Dendritic cell treated with granulocyte-macrophage colony-stimulating factor and Interleukin-4, amounts not matched to agents 40 ng/mL and 50 ng/mL, for 4 days (primary cell): ENCODE measurements around the gene IRGQ.
"Not testable (repeated sequence)": the region's sequence is repeated elsewhere in the genome, so short reads cannot be mapped to it uniquely, and the experiment has no call there.

ENCODE experiments used
- H3K27ac Mint-ChIP-seq: one replicate; pipeline ENCODE4 v1.8.0; 2022; ENCODE audit warnings: mild to moderate bottlenecking, mixed read lengths
- H3K27me3 Mint-ChIP-seq: one replicate; pipeline ENCODE4 v1.8.0; 2022; ENCODE audit warnings: mild to moderate bottlenecking, mixed read lengths
- H3K36me3 Mint-ChIP-seq: one replicate; pipeline ENCODE4 v1.8.0; 2022; ENCODE audit warnings: low read depth, mixed read lengths
- H3K4me1 Mint-ChIP-seq: one replicate; pipeline ENCODE4 v1.8.0; 2022; ENCODE audit warnings: low read depth, mixed read lengths
- H3K4me3 Mint-ChIP-seq: one replicate; pipeline ENCODE4 v1.8.0; 2022; ENCODE audit warnings: mild to moderate bottlenecking, moderate library complexity, mixed read lengths
- H3K9me3 Mint-ChIP-seq: one replicate; pipeline ENCODE4 v1.8.0; 2022; ENCODE audit warnings: mixed read lengths
- intact Hi-C: fragments of 100-400 bp; cut with micrococcal nuclease; formaldehyde crosslinking; loops from one replicate; pipeline ENCODE4 v1.15.0; 2022

Gene IRGQ

GRCh38 chr19:43595999-43596841 lies at the start of gene IRGQ, which contains the start of gene ZNF576:
Gene IRGQ, minus strand, starts transcription at chr19:43596134. Its CDS starts 796 bp downstream, at chr19:43595338.
Gene ZNF576, plus strand, starts transcription at chr19:43596595. Its CDS starts 514 bp downstream, at chr19:43597109.
- no peaks in the 10 kb centered on the region for H3K27me3 Mint-ChIP-seq
- peak within 1 kb of the TSS; percentile 90 for H3K4me3 Mint-ChIP-seq
- no peaks in the 10 kb centered on the region for H3K9me3 Mint-ChIP-seq
- intact Hi-C loops = loop anchor here (1.0 to 10.0 kb wide), 5 partner anchors 21 to 151 kb away; partner anchors contain the start of genes ETHE1, PINLYP, XRCC1 and ZNF428
- H3K27ac Mint-ChIP-seq = peak within 1 kb of the TSS; percentile 98
- H3K4me1 Mint-ChIP-seq = peaks cover 41% of the 10 kb centered on the region
- H3K36me3 Mint-ChIP-seq = peaks cover 79% of the 10 kb centered on the region

DNA sequence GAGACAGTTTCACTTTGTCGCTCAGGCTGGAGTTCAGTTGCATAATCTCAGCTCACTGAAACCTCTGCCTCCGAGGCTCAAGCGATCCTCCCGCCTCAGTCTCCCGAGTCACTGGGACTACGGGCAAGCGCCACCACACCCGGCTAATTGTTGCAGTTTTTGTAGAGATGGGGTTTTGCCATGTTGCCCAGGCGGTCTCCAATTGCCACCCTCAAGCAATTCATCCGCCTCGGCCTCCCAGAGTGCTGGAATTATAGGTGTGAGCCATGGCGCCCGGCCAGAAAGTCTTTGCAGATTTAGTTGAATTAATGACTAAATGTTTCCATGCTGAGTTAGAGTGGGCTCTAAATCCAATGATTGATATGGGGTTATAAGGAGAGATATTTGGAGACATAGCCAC lies 48.2 kb upstream of the IRGQ start:
- no peak overlapping the region for H3K4me3 Mint-ChIP-seq

DNA sequence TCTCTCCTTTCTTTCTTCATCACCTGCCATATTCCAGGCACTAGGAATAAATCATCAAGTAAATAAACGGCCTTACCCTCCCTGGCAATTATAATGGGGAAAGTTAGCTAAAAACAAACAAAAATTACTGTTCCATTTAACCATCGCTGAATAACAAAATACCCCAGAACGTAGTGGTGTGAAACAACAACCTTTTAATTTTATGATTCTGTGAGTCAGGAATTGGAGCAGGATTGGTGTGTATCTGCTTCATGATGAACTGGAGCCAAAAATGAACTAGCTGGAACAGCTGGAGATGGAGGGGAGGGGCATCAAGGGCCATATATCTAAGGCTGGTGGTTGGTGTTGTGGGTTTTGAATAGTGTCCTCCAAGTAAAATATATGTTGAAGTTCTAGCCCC lies 47.4 kb upstream of the IRGQ start:
- intact Hi-C loops = loop anchor here (10.0 kb wide), 1 partner anchor 89 kb away; no protein-coding TSS in a partner anchor
- Mint-ChIP-seq H3K4me3 (no peak overlapping the region), H3K27me3 (peaks cover 31% of the 10 kb centered on the region), H3K9me3 (no peaks in the 10 kb centered on the region), H3K4me1 (peaks cover 19% of the 10 kb centered on the region), H3K36me3 (peaks cover 34% of the 10 kb centered on the region), H3K27ac (no peak overlapping the region)

More for the DNA sequence above, 48.2 kb upstream of the IRGQ start:
- intact Hi-C loops = loop anchor here (10.0 kb wide), 1 partner anchor 89 kb away; no protein-coding TSS in a partner anchor
- no peak overlapping the region for H3K27ac Mint-ChIP-seq
- H3K27me3 Mint-ChIP-seq = peaks cover 22% of the 10 kb centered on the region
- no peaks in the 10 kb centered on the region for H3K9me3 Mint-ChIP-seq
- H3K36me3 Mint-ChIP-seq = peaks cover 42% of the 10 kb centered on the region
- peaks cover 12% of the 10 kb centered on the region for H3K4me1 Mint-ChIP-seq

GRCh38 chr19:43642531-43642930 lies 46.6 kb upstream of the IRGQ start:
- H3K4me3 Mint-ChIP-seq = no peak overlapping the region
- peaks cover 37% of the 10 kb centered on the region for H3K27me3 Mint-ChIP-seq
- peaks cover 19% of the 10 kb centered on the region for H3K4me1 Mint-ChIP-seq
- H3K9me3 Mint-ChIP-seq = no peaks in the 10 kb centered on the region
- H3K27ac Mint-ChIP-seq = no peak overlapping the region
- intact Hi-C loops = loop anchor here (10.0 kb wide), 1 partner anchor 88 kb away; no protein-coding TSS in a partner anchor
- H3K36me3 Mint-ChIP-seq = peaks cover 26% of the 10 kb centered on the region

GRCh38 chr19:43641333-43641732 lies 45.4 kb upstream of the IRGQ start:
- Mint-ChIP-seq H3K27ac (no peak overlapping the region), H3K9me3 (no peaks in the 10 kb centered on the region), H3K4me3 (no peak overlapping the region), H3K4me1 (peaks cover 19% of the 10 kb centered on the region), H3K36me3 (peaks cover 14% of the 10 kb centered on the region), H3K27me3 (peaks cover 45% of the 10 kb centered on the region)
- intact Hi-C loops = loop anchor here (10.0 kb wide), 1 partner anchor 87 kb away; no protein-coding TSS in a partner anchor

GRCh38 chr19:43640424-43640757 lies 44.5 kb upstream of the IRGQ start:
- Mint-ChIP-seq H3K9me3 (no peaks in the 10 kb centered on the region), H3K4me1 (peaks cover 20% of the 10 kb centered on the region), H3K36me3 (peaks cover 7% of the 10 kb centered on the region), H3K27me3 (peaks cover 54% of the 10 kb centered on the region), H3K27ac (no peak overlapping the region), H3K4me3 (peak overlapping the region; percentile 66)
- intact Hi-C loops = loop anchor here (10.0 kb wide), 1 partner anchor 86 kb away; no protein-coding TSS in a partner anchor

DNA sequence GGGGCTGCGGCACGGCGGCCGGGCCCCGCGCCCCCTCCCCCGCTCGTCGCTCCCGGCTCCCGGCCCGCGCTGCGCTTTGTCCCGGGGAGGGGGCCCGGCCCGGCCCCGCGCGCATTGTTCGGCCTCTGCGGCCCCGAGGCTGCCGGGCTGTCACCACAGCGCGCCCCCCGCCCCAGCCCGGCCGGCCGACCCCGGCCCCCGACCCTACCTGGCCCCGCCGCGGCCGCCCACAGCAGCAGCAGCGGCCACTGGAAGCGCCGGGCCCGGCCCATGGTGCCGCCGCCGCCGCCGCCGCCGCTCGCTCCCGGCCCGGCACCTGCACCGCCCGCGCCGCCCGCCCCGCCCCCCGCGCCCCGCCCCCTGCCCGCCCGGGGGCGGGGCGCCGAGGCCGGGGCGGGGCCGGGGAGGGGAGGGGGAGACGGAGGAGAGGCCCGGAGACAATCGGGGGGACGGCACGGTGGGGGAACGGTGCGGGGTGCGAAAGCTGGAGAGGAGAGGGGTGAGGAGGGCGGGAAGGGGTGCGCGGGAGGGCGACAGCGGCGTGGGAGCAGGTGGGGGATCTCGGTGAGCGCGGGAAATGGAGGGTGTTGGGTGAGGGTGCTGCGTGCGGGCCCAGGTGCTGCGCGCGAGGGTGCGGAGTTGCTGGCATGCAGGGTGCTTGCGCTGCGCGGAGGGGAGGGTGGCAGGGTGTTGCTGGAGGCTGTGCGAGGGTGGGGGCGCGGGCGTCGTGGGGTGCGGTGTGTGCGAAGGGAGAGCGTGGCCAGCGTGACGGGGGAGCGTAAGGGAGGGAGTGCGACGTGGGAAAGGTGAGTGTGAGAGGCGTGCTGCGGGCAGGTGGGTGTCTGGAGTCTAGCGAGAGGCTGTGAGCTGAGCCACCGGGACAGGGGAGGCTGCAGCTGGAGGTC lies 43.8 kb upstream of the IRGQ start, which contains the start of gene CADM4:
TSS of gene CADM4 (minus strand) at position 332 of the 905 bp plus-strand sequence. CDS start at position 272, 60 bp downstream.
- Mint-ChIP-seq H3K4me1 (peaks cover 25% of the 10 kb centered on the region), H3K36me3 (peaks cover 7% of the 10 kb centered on the region), H3K27ac (peak within 1 kb of the TSS; percentile 51), H3K27me3 (peaks cover 60% of the 10 kb centered on the region), H3K9me3 (no peaks in the 10 kb centered on the region), H3K4me3 (peak within 1 kb of the TSS; percentile 76)
- intact Hi-C loops = loop anchor here (10.0 kb wide), 1 partner anchor 85 kb away; no protein-coding TSS in a partner anchor

- peaks cover 7% of the 10 kb centered on the region for H3K36me3 Mint-ChIP-seq
- H3K4me1 Mint-ChIP-seq = peaks cover 25% of the 10 kb centered on the region
- peak overlapping the region; percentile 76 for H3K4me3 Mint-ChIP-seq
- intact Hi-C loops = no loop called here
- H3K27me3 Mint-ChIP-seq = peaks cover 65% of the 10 kb centered on the region
- H3K27ac Mint-ChIP-seq = peak overlapping the region; percentile 51
- no peaks in the 10 kb centered on the region for H3K9me3 Mint-ChIP-seq
Observed at GRCh38 chr19:43638995-43639518, 43.1 kb upstream of the IRGQ start.

GRCh38 chr19:43638214-43638994 lies 42.5 kb upstream of the IRGQ start:
- Mint-ChIP-seq H3K36me3 (peaks cover 7% of the 10 kb centered on the region), H3K4me1 (peaks cover 25% of the 10 kb centered on the region), H3K9me3 (no peaks in the 10 kb centered on the region), H3K27me3 (peaks cover 69% of the 10 kb centered on the region), H3K27ac (peak overlapping the region; percentile 51), H3K4me3 (peak overlapping the region; percentile 76)
- intact Hi-C loops = no loop called here

DNA sequence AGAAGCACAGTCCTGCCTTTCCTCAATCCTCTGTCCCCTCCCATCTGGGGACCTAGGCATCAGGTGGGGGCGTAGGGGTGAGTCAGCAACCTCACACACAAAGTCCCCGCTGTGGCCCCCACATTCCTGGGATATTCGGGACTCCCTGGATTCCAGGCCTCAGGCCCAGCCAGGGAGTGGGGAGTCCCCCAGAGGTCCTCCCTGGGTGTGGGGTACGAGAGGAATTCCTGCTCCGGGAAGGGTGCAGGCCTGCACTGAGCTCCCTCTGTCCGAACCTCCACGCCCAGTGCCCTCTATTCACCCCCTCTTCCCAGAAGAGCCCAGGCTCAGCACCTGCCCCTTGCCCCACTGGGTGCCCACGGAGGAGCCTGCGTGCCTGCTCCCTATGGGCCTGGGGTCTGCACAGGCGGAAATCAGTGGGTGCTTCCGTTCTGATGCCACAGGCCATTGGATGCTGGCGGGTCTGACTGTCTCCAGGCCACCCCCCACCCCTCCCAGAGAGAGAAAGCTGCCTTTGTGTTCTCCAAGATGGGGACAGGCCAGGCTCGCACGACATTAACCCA lies 40.3 kb upstream of the IRGQ start:
- Mint-ChIP-seq H3K4me1 (peaks cover 25% of the 10 kb centered on the region), H3K4me3 (no peak overlapping the region), H3K9me3 (no peaks in the 10 kb centered on the region), H3K27ac (no peak overlapping the region), H3K27me3 (peaks cover 74% of the 10 kb centered on the region), H3K36me3 (peaks cover 2% of the 10 kb centered on the region)
- intact Hi-C loops = no loop called here

DNA sequence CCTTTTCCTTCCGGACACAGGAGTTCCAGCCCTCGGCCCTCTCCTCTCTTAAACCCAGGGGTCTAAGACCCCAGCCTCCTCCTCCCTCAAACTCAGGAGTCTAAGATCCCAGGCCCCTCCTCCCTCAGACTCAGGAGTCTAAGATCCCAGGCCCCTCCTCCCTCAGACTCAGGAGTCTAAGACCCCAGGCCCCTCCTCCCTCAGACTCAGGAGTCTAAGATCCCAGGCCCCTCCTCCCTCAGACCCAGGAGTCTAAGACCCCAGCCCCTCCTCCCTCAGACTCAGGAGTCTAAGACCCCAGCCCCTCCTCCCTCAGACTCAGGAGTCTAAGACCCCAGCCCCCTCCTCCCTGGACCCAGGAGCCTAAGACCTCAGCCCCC lies 39.6 kb upstream of the IRGQ start:
- intact Hi-C loops, H3K9me3 Mint-ChIP-seq: not testable (repeated sequence)

GRCh38 chr19:43634872-43635560 lies 39.1 kb upstream of the IRGQ start:
- intact Hi-C loops = no loop called here
- peaks cover 64% of the 10 kb centered on the region for H3K27me3 Mint-ChIP-seq
- no peaks in the 10 kb centered on the region for H3K36me3 Mint-ChIP-seq
- no peaks in the 10 kb centered on the region for H3K9me3 Mint-ChIP-seq
- no peak overlapping the region for H3K4me3 Mint-ChIP-seq
- H3K4me1 Mint-ChIP-seq = peaks cover 17% of the 10 kb centered on the region
- H3K27ac Mint-ChIP-seq = peak overlapping the region; percentile 8

More for the DNA sequence above, 39.6 kb upstream of the IRGQ start:
- H3K27me3 Mint-ChIP-seq = peaks cover 69% of the 10 kb centered on the region
- H3K4me3 Mint-ChIP-seq, H3K36me3 Mint-ChIP-seq: not testable (repeated sequence)
- H3K27ac Mint-ChIP-seq = peak overlapping the region; percentile 8
- peaks cover 23% of the 10 kb centered on the region for H3K4me1 Mint-ChIP-seq
